Suprapubic skin (tissue), 4 donors: ENCODE results near the gene ZNF575. TPM values are rescaled to one million over a fixed set of nuclear protein-coding genes. Genes with fewer than 3 reads are reported as not detected.

Source experiments
- DNase-seq, 2 donors: peaks; one replicate each; pipeline ENCODE4 v3.0.0-alpha.2; 2019; ENCODE audit warnings: low spot score in 2 of 2
- H3K27ac ChIP-seq: fragments of 200-600 bp; sonication (generic); one replicate; pipeline ENCODE4 v1.5.1; 2019
- H3K27me3 ChIP-seq: fragments of 200-600 bp; sonication (generic); one replicate; pipeline ENCODE4 v1.5.1; 2019
- H3K36me3 ChIP-seq: fragments of 200-600 bp; sonication (generic); one replicate; pipeline ENCODE4 v1.5.1; 2019
- H3K4me1 ChIP-seq: fragments of 200-600 bp; sonication (generic); one replicate; pipeline ENCODE4 v1.5.1; 2019
- H3K4me3 ChIP-seq: fragments of 200-600 bp; sonication (generic); one replicate; pipeline ENCODE4 v1.5.1; 2019; ENCODE audit warnings: mild to moderate bottlenecking
- H3K9me3 ChIP-seq: fragments of 200-600 bp; sonication (generic); one replicate; pipeline ENCODE4 v1.5.1; 2019
- CTCF ChIP-seq, 2 donors: fragments of 200-600 bp in 1 of 2; fragments of 450-650 bp in 1 of 2; sonication (generic) in 1 of 2; IDR thresholded peaks; one replicate each; pipeline ENCODE4 v1.5.1; 2016 to 2019; ENCODE audit warnings: antibody characterized with exemption in 2 of 2, mild to moderate bottlenecking in 1 of 2, moderate library complexity in 1 of 2
- EP300 ChIP-seq: sonication (generic); formaldehyde crosslinking; IDR thresholded peaks from one replicate; pipeline ENCODE4 v1.6.1; 2017; ENCODE audit warnings: antibody characterized with exemption
- POLR2A ChIP-seq, 2 donors: fragments of 450-650 bp; IDR thresholded peaks; one replicate each; pipeline ENCODE4 v1.6.1; 2017; ENCODE audit warnings: antibody characterized with exemption in 2 of 2, mild to moderate bottlenecking in 2 of 2, moderate library complexity in 2 of 2
- POLR2AphosphoS5 ChIP-seq, 3 donors: sonication (generic); formaldehyde crosslinking; IDR thresholded peaks; one replicate each; pipeline ENCODE4 v1.6.1; 2017; ENCODE audit warnings: antibody characterized with exemption in 3 of 3
- WGBS: methylation state at CpG from one replicate; pipeline ENCODE4 v1.1.5; 2018; 5-methylcytosine and 5-hydroxymethylcytosine counted together
- total RNA-seq, 4 donors: library from RNA; depleted of rRNA; stranded (reverse); fragments of >200 nt; gene quantifications; one replicate each; pipeline ENCODE4 v1.1.0, GENCODE V29; 2016

ZNF575 gene
- total RNA-seq, 4 donors from 2014 or later = 0.52 to 2.4 (median 0.92) TPM

DNA sequence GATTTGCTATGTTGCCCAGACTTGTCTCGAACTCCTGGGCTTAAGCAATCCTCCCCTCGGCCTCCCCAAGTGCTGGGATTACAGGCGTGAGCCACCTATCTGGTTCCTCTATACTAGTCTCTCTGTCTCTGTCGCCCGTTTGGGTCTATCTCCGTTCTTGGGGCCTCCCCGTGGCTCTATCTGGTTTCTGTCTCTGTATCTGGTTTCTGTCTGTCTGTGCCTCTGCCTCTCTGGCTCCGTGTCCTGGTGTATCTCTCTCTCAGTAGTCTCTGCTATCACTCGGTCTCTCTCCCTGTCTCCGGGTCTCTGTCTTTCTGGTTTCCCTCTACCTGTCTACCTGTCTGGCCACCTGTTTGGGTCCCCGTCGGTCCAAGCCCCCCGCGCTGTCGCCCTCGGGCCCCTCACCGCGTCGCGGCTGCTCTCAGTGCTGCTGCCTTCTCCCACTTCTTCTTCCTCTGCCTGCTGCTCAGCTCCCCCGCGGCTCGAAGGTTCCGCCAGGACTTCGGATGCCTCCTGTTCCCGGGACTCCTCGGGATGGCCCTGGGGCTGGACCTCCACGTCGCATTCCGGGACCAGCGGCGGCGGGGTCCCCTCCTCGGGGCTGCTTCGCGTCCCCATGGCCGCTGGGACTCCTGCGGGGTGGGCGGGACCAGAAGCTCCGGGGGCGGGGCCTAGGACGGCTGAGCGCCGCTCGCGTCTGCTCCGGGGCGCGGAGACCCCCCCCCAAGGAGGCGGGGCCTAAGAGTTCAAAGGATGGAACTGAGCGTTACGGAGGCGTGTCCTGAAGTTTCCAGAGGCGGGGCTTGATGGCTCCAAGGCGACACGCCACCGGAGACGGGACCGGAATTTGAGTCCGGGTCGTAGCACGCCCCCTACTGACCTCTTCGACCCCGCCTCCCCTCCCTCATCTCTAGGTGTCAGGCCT is 29.2 kb upstream of the ZNF575 start:
- TF ChIP-seq POLR2A (IDR thresholded peaks at IDR 0.05) = peak in 1 of 2 donors; percentile 28
- no peak for TF ChIP-seq CTCF (IDR thresholded peaks at IDR 0.05)
- no peaks in the 10 kb centered on the region for H3K9me3 ChIP-seq
- peak; percentile 98 for DNase-seq
- H3K4me1 ChIP-seq = peaks cover 28% of the 10 kb centered on the region
- H3K27ac ChIP-seq = peak overlapping the region; percentile 88
- H3K27me3 ChIP-seq = no peaks in the 10 kb centered on the region
- H3K36me3 ChIP-seq = peaks cover 11% of the 10 kb centered on the region
- H3K4me3 ChIP-seq = peak overlapping the region; percentile 69
- 2% methylated on average over 32 of the region's 64 CpGs for WGBS

DNA sequence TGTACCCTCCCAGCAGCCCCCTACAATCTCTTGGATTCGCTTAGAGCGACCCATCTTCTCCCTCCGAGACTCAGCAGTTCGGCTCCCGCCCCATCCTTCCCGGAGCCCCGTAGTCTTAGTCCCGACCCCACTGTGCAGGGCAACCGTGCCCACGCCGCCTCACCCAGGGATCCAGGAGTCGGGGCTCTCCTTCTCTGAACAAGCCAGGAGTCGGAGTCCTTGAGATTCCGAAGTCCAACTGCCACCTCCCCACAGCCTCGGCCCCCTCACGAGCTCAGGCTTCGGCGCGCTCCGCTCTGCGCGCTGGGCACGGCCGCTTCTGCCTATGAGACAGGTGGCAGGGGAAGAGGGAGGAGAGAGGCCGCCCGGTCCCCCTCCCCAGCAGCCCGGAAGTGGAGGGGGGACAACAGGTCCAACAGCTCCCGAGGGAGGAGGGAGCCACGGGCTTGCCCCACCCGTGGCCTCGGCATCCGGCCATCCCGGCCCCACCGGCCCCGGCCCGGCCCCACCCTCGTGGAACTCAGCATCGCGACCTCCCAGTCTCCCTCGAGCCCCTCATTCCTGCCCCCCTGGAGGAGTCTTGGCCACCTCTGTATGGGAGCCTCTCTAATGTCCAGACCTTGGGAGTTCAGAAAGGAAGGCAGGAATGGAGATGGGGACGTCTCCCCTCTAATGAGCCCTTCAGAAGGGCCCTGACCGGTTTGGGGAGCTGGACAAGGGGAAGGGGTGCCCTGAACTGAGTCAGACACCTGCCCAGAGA is 28.4 kb upstream of the ZNF575 start, which contains the start of gene PHLDB3:
PHLDB3 (minus strand) TSS at position 321 of the 760 bp plus-strand sequence. CDS start 628 bp downstream, outside the sequence.
- TF ChIP-seq EP300 = no peak
- peak within 1 kb of the TSS; percentile 69 for H3K4me3 ChIP-seq
- no peaks in the 10 kb centered on the region for H3K27me3 ChIP-seq
- DNase-seq = no peak
- H3K27ac ChIP-seq = peak within 1 kb of the TSS; percentile 88
- peaks cover 28% of the 10 kb centered on the region for H3K4me1 ChIP-seq
- WGBS = 2% methylated on average over 32 of the region's 42 CpGs
- H3K9me3 ChIP-seq = no peaks in the 10 kb centered on the region
- H3K36me3 ChIP-seq = peaks cover 15% of the 10 kb centered on the region

- H3K27me3 ChIP-seq = no peaks in the 10 kb centered on the region
- peaks cover 28% of the 10 kb centered on the region for H3K4me1 ChIP-seq
- H3K4me3 ChIP-seq = peak overlapping the region; percentile 69
- peaks cover 15% of the 10 kb centered on the region for H3K36me3 ChIP-seq
- no peak for TF ChIP-seq CTCF (IDR thresholded peaks at IDR 0.05)
- TF ChIP-seq POLR2AphosphoS5 (IDR thresholded peaks at IDR 0.05) = no peak
- TF ChIP-seq EP300 = no peak
- no peak for TF ChIP-seq POLR2A (IDR thresholded peaks at IDR 0.05)
- DNase-seq = no peak
- 76% methylated on average over 3 of the region's 3 CpGs for WGBS
- H3K27ac ChIP-seq = peak overlapping the region; percentile 88
- no peaks in the 10 kb centered on the region for H3K9me3 ChIP-seq
These were observed 27.9 kb upstream of the ZNF575 start for GRCh38 chr19:43505186-43505456.

GRCh38 chr19:43505941-43506340 is 27.0 kb upstream of the ZNF575 start:
- no peak for TF ChIP-seq POLR2AphosphoS5 (IDR thresholded peaks at IDR 0.05)
- TF ChIP-seq EP300 = no peak
- no peak for TF ChIP-seq CTCF (IDR thresholded peaks at IDR 0.05)
- no peak for TF ChIP-seq POLR2A (IDR thresholded peaks at IDR 0.05)
- Histone ChIP-seq H3K27ac (no peak overlapping the region), H3K36me3 (peaks cover 18% of the 10 kb centered on the region), H3K9me3 (no peaks in the 10 kb centered on the region), H3K27me3 (no peaks in the 10 kb centered on the region), H3K4me3 (no peak overlapping the region), H3K4me1 (peaks cover 28% of the 10 kb centered on the region)
- WGBS = 86% methylated on average over 5 of the region's 5 CpGs
- no peak for DNase-seq

DNA sequence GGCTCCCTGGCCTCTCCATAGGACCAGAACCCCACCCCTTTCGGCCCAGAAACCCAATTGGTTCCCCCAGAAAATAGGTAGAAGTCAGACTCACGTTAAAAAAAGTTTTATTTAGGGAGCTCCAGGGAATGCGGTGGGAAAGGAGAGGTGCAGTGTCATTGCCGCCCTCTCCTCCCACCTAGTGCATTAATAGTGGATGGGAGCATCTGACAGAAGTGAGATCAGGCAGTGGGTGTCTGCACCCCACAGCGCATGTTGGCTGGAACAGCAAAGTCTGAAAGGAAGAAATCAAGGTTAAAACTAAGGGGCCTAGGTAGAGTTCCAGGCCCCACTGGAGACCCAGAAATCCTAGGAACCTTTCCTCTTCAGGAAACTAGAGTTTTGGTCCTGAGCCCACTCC is 26.4 kb upstream of the ZNF575 start:
- no peak for TF ChIP-seq POLR2A (IDR thresholded peaks at IDR 0.05)
- no peak for TF ChIP-seq CTCF (IDR thresholded peaks at IDR 0.05)
- TF ChIP-seq POLR2AphosphoS5 (IDR thresholded peaks at IDR 0.05) = no peak
- TF ChIP-seq EP300 = no peak
- Histone ChIP-seq H3K27me3 (no peaks in the 10 kb centered on the region), H3K9me3 (no peaks in the 10 kb centered on the region), H3K27ac (no peak overlapping the region), H3K36me3 (peaks cover 22% of the 10 kb centered on the region), H3K4me1 (peaks cover 28% of the 10 kb centered on the region), H3K4me3 (no peak overlapping the region)
- DNase-seq = no peak
- 90% methylated on average over 5 of the region's 5 CpGs for WGBS
